Measurements from ENCODE around the gene RINT1. TPM values are rescaled to one million over a fixed set of nuclear protein-coding genes. Genes with fewer than 3 reads are reported as not detected.
"Not testable (repeated sequence)": the region's sequence is repeated elsewhere in the genome, so short reads cannot be mapped to it uniquely, and the experiment has no call there.

Gene RINT1
- total RNA-seq, 2 experiments from 2014 or later: 21.7 to 22.5 TPM

GRCh38 chr7:105594034-105594433 lies 62.0 kb downstream of the RINT1 start:
- CTCF ChIA-PET: interaction anchor here (1.6 kb wide), 1 partner anchor 9 kb away, joined by 4 read pairs; no protein-coding TSS in a partner anchor
- H3K27me3 Mint-ChIP-seq: peaks cover 4% of the 10 kb centered on the region

GRCh38 chr7:105596866-105597265 lies 64.9 kb downstream of the RINT1 start:
- TF ChIP-seq CTCF (IDR thresholded peaks at IDR 0.05): no peak
- Mint-ChIP-seq H3K4me3 (no peak overlapping the region), H3K4me1 (ENCODE audit: low read depth) (no peaks in the 10 kb centered on the region), H3K9me3 (no peaks in the 10 kb centered on the region), H3K27ac (no peak overlapping the region), H3K27me3 (peaks cover 6% of the 10 kb centered on the region), H3K36me3 (ENCODE audit: low read depth) (no peaks in the 10 kb centered on the region)
- intact Hi-C loops (cut with micrococcal nuclease): no loop called here
- ATAC-seq: no peak
- ChIA-PET CTCF (no interaction called here), POLR2A (interaction anchor here (0.6 kb wide), 1 partner anchor 524 kb away, joined by 3 read pairs; no protein-coding TSS in a partner anchor)
- no peak for DNase-seq

More at GRCh38 chr7:105594034-105594433, 62.0 kb downstream of the RINT1 start:
- no peak for DNase-seq
- H3K36me3 Mint-ChIP-seq (ENCODE audit: low read depth): no peaks in the 10 kb centered on the region
- no peak overlapping the region for H3K27ac Mint-ChIP-seq
- ATAC-seq: no peak
- intact Hi-C loops (cut with micrococcal nuclease): no loop called here
- POLR2A ChIA-PET: interaction anchor here (0.9 to 1.2 kb wide), 2 partner anchors 9 to 13 kb away, joined by 3 read pairs; no protein-coding TSS in a partner anchor
- peaks cover 4% of the 10 kb centered on the region for H3K4me1 Mint-ChIP-seq (ENCODE audit: low read depth)
- no peaks in the 10 kb centered on the region for H3K9me3 Mint-ChIP-seq
- TF ChIP-seq CTCF (IDR thresholded peaks at IDR 0.05): no peak
- no peak overlapping the region for H3K4me3 Mint-ChIP-seq

- CTCF ChIA-PET: interaction anchor here (2.3 kb wide), 1 partner anchor 10 kb away, joined by 10 read pairs; no protein-coding TSS in a partner anchor
- H3K27ac Mint-ChIP-seq; ATAC-seq; H3K36me3 Mint-ChIP-seq (ENCODE audit: low read depth); DNase-seq; H3K4me1 Mint-ChIP-seq (ENCODE audit: low read depth); intact Hi-C loops (cut with micrococcal nuclease); H3K27me3 Mint-ChIP-seq; POLR2A ChIA-PET; H3K4me3 Mint-ChIP-seq; H3K9me3 Mint-ChIP-seq: not testable (repeated sequence)
Observed at GRCh38 chr7:105599080-105599479, 67.1 kb downstream of the RINT1 start.

GRCh38 chr7:105599551-105599950 lies 67.5 kb downstream of the RINT1 start:
- Mint-ChIP-seq H3K4me1 (ENCODE audit: low read depth) (no peaks in the 10 kb centered on the region), H3K4me3 (no peak overlapping the region), H3K36me3 (ENCODE audit: low read depth) (no peaks in the 10 kb centered on the region), H3K9me3 (no peaks in the 10 kb centered on the region), H3K27ac (no peak overlapping the region), H3K27me3 (peaks cover 6% of the 10 kb centered on the region)
- TF ChIP-seq CTCF (IDR thresholded peaks at IDR 0.05): no peak
- ChIA-PET POLR2A (no interaction called here), CTCF (interaction anchor here (2.3 kb wide), 1 partner anchor 10 kb away, joined by 10 read pairs; no protein-coding TSS in a partner anchor)
- no peak for DNase-seq
- ATAC-seq: no peak
- intact Hi-C loops (cut with micrococcal nuclease): no loop called here

GRCh38 chr7:105600720-105601550 lies 68.9 kb downstream of the RINT1 start:
- DNase-seq: no peak
- no peak for ATAC-seq
- H3K27me3 Mint-ChIP-seq: peaks cover 6% of the 10 kb centered on the region
- H3K4me3 Mint-ChIP-seq: no peak overlapping the region
- H3K4me1 Mint-ChIP-seq (ENCODE audit: low read depth): no peaks in the 10 kb centered on the region
- no peaks in the 10 kb centered on the region for H3K9me3 Mint-ChIP-seq
- ChIA-PET CTCF (interaction anchor here (2.3 kb wide), 1 partner anchor 12 kb away, joined by 10 read pairs; no protein-coding TSS in a partner anchor), POLR2A (no interaction called here)
- H3K27ac Mint-ChIP-seq: no peak overlapping the region
- H3K36me3 Mint-ChIP-seq (ENCODE audit: low read depth): no peaks in the 10 kb centered on the region
- intact Hi-C loops (cut with micrococcal nuclease): no loop called here
- TF ChIP-seq CTCF (IDR thresholded peaks at IDR 0.05): no peak
